ENCODE results near the gene RGS10.

DNA sequence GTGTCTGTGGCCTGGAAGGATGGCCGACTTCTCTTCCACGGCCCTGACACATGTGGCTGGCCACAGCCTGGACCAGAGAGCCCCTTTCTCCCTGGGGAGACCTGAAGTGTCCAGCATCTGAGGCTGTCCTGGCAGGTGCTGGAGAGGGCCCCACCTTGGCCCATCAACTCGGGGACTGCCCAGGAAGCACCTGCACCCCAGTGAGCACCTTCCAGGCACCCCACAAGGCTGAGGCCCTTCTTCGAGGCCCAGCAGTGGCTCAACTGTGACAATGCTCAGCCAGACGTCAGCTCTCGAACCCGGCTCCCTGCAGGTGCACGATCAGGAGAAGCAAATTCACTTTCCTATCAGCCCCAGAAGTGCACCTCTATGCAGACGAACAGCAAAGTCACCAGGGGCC is 24.3 kb downstream of the RGS10 start:
- no peak for TF ChIP-seq ETV6 (CRISPR knock-in tag; IDR thresholded peaks at IDR 0.05)
- TF ChIP-seq, protein P1, sequence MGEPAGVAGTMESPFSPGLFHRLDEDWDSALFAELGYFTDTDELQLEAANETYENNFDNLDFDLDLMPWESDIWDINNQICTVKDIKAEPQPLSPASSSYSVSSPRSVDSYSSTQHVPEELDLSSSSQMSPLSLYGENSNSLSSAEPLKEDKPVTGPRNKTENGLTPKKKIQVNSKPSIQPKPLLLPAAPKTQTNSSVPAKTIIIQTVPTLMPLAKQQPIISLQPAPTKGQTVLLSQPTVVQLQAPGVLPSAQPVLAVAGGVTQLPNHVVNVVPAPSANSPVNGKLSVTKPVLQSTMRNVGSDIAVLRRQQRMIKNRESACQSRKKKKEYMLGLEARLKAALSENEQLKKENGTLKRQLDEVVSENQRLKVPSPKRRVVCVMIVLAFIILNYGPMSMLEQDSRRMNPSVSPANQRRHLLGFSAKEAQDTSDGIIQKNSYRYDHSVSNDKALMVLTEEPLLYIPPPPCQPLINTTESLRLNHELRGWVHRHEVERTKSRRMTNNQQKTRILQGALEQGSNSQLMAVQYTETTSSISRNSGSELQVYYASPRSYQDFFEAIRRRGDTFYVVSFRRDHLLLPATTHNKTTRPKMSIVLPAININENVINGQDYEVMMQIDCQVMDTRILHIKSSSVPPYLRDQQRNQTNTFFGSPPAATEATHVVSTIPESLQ (CRISPR knock-in tag; IDR thresholded peaks at IDR 0.05) = no peak
- no peak for TF ChIP-seq NFATC4 (CRISPR knock-in tag; IDR thresholded peaks at IDR 0.05)
- TF ChIP-seq, protein P2, sequence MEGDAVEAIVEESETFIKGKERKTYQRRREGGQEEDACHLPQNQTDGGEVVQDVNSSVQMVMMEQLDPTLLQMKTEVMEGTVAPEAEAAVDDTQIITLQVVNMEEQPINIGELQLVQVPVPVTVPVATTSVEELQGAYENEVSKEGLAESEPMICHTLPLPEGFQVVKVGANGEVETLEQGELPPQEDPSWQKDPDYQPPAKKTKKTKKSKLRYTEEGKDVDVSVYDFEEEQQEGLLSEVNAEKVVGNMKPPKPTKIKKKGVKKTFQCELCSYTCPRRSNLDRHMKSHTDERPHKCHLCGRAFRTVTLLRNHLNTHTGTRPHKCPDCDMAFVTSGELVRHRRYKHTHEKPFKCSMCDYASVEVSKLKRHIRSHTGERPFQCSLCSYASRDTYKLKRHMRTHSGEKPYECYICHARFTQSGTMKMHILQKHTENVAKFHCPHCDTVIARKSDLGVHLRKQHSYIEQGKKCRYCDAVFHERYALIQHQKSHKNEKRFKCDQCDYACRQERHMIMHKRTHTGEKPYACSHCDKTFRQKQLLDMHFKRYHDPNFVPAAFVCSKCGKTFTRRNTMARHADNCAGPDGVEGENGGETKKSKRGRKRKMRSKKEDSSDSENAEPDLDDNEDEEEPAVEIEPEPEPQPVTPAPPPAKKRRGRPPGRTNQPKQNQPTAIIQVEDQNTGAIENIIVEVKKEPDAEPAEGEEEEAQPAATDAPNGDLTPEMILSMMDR (IDR thresholded peaks at IDR 0.05) = no peak
- TF ChIP-seq, protein P3, sequence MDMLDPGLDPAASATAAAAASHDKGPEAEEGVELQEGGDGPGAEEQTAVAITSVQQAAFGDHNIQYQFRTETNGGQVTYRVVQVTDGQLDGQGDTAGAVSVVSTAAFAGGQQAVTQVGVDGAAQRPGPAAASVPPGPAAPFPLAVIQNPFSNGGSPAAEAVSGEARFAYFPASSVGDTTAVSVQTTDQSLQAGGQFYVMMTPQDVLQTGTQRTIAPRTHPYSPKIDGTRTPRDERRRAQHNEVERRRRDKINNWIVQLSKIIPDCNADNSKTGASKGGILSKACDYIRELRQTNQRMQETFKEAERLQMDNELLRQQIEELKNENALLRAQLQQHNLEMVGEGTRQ (CRISPR knock-in tag; IDR thresholded peaks at IDR 0.05) = no peak
- TF ChIP-seq TEAD1 (CRISPR knock-in tag; IDR thresholded peaks at IDR 0.05) = no peak

Measured in WTC11 (cell line).